ENCODE measurements around the gene LIPG. TPM values are rescaled to one million over a fixed set of nuclear protein-coding genes. Genes with fewer than 3 reads are reported as not detected.

Gene LIPG
- total and polyA plus RNA-seq, 2 of the 13 experiments (the other 11 are each of a cell fraction or from before 2014, with no cell fraction given) = 0.96 to 10.8 TPM

DNA sequence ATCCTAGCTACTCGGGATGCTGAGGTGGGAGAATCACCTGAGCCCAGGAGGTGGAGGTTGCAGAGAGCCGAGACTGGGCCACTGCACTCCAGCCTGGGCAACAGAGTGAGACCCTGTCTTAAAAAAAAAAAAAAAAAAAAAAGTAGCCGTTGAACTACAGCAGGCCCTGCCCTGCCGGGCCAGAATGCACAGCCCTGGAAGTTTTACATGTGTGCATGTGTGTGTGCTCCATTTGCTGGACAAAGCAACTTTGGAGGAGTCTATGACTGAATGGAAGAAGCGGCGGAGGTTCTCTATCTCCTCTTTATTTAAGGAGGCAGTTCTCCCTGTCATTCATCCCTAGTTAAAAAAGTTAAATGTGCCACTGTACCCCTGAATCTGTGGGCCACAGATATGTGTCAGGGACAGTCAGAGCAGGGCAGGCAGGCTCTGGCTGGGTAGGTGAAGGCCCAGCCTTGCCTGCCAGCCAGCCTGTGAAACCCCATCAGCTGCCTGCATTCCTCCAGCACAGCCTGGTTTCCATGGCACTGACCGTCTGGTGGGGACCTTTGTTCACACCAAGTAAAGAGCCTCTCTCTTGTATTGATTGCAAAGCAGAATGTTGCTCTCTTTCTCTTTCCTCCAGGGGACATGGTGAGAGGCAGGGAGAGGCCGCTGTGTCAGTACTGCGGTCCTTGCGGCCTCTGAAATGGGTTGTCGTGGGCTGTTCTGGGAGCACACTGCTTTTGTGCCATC, 10.9 kb downstream of the LIPG start:
- H3K27me3 ChIP-seq (ENCODE audit: control insufficient read depth in 1 of 2, insufficient read depth in 2 of 2, low read length in 2 of 2) = no peaks in the 10 kb centered on the region
- no peak overlapping the region for H3K9ac ChIP-seq (ENCODE audit: insufficient read depth, low read depth, low read length)
- intact Hi-C loops (cut with micrococcal nuclease; ENCODE audit: unreplicated experiment) (no loop called here), in situ Hi-C loops (cut with HindIII; ENCODE audit: extremely low pct_ligation_motif_present, low pct_unique_long_range_greater_than_20kb) (no loop called here)
- no peak for FAIRE-seq
- H3K4me2 ChIP-seq (ENCODE audit: low read depth, low read length) = no peak overlapping the region
- no peaks in the 10 kb centered on the region for H3K79me2 ChIP-seq (ENCODE audit: insufficient read depth, low read length)
- 79% methylated on average over 11 of the region's 11 CpGs for WGBS (ENCODE audit: low lambda C conversion rate)
- CTCF ChIA-PET (ENCODE audit: low intra/inter-chr PET ratio, low total read pairs) = no interaction called here
- no peak overlapping the region for H3K27ac ChIP-seq (ENCODE audit: extremely low read length, insufficient read depth, low read length)
- H3K9me3 ChIP-seq (ENCODE audit: low read length) = no peaks in the 10 kb centered on the region
- DNase-seq (ENCODE audit: low spot score) = no peak
- no peaks in the 10 kb centered on the region for H3K36me3 ChIP-seq (replicated peaks in 1 of 2; ENCODE audit: control insufficient read depth in 1 of 2, insufficient read depth in 2 of 2, low read length in 2 of 2)
- POLR2A ChIA-PET = no interaction called here
- no peak overlapping the region for H3K4me3 ChIP-seq (replicated peaks in 1 of 3; ENCODE audit: insufficient read depth in 1 of 3, low read depth in 2 of 3, low read length in 3 of 3)
- BruUV-seq (replicated peaks) = no TSS peak
- no peaks in the 10 kb centered on the region for H4K20me1 ChIP-seq (ENCODE audit: insufficient read depth, low read length)
- ATAC-seq = peak; percentile 98
- peaks cover 15% of the 10 kb centered on the region; the same call in 1 of the 2 replicates for H3K4me1 ChIP-seq (ENCODE audit: insufficient read depth, low read length)
- no peak overlapping the region for H2AFZ ChIP-seq (ENCODE audit: low read length)
- no peak for TF ChIP-seq ZNF513 (CRISPR knock-in tag; conservative IDR thresholded peaks at IDR 0.05)
- no peak for TF ChIP-seq SUZ12 (IDR thresholded peaks at IDR 0.05; ENCODE audit: low read depth, low read length)
- peak; percentile 19; the same call in 1 of the 2 replicates for TF ChIP-seq RFX1 (IDR thresholded peaks at IDR 0.05)
- TF ChIP-seq STAG1 (CRISPR knock-in tag; IDR thresholded peaks at IDR 0.05) = no peak
- TF ChIP-seq ZFX (CRISPR knock-in tag; IDR thresholded peaks at IDR 0.05; ENCODE audit: low read depth) = no peak
- TF ChIP-seq, protein P1, sequence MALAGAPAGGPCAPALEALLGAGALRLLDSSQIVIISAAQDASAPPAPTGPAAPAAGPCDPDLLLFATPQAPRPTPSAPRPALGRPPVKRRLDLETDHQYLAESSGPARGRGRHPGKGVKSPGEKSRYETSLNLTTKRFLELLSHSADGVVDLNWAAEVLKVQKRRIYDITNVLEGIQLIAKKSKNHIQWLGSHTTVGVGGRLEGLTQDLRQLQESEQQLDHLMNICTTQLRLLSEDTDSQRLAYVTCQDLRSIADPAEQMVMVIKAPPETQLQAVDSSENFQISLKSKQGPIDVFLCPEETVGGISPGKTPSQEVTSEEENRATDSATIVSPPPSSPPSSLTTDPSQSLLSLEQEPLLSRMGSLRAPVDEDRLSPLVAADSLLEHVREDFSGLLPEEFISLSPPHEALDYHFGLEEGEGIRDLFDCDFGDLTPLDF (CRISPR knock-in tag; IDR thresholded peaks at IDR 0.05) = no peak
- TF ChIP-seq ONECUT2 (CRISPR knock-in tag; IDR thresholded peaks at IDR 0.05) = no peak
- TF ChIP-seq, protein P2, sequence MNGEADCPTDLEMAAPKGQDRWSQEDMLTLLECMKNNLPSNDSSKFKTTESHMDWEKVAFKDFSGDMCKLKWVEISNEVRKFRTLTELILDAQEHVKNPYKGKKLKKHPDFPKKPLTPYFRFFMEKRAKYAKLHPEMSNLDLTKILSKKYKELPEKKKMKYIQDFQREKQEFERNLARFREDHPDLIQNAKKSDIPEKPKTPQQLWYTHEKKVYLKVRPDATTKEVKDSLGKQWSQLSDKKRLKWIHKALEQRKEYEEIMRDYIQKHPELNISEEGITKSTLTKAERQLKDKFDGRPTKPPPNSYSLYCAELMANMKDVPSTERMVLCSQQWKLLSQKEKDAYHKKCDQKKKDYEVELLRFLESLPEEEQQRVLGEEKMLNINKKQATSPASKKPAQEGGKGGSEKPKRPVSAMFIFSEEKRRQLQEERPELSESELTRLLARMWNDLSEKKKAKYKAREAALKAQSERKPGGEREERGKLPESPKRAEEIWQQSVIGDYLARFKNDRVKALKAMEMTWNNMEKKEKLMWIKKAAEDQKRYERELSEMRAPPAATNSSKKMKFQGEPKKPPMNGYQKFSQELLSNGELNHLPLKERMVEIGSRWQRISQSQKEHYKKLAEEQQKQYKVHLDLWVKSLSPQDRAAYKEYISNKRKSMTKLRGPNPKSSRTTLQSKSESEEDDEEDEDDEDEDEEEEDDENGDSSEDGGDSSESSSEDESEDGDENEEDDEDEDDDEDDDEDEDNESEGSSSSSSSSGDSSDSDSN (CRISPR knock-in tag; IDR thresholded peaks at IDR 0.05) = no peak
- no peak for TF ChIP-seq THAP8 (CRISPR knock-in tag; IDR thresholded peaks at IDR 0.05; ENCODE audit: borderline replicate concordance)
- TF ChIP-seq REPIN1 (CRISPR knock-in tag; IDR thresholded peaks at IDR 0.05; ENCODE audit: borderline replicate concordance, low read depth) = no peak
- TF ChIP-seq, protein P3, sequence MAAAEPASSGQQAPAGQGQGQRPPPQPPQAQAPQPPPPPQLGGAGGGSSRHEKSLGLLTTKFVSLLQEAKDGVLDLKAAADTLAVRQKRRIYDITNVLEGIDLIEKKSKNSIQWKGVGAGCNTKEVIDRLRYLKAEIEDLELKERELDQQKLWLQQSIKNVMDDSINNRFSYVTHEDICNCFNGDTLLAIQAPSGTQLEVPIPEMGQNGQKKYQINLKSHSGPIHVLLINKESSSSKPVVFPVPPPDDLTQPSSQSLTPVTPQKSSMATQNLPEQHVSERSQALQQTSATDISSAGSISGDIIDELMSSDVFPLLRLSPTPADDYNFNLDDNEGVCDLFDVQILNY (CRISPR knock-in tag; conservative IDR thresholded peaks at IDR 0.05) = no peak
- no peak for TF ChIP-seq ZNF660 (CRISPR knock-in tag; IDR thresholded peaks at IDR 0.05; ENCODE audit: borderline replicate concordance, low read depth)
- TF ChIP-seq ZNF296 (CRISPR knock-in tag; conservative IDR thresholded peaks at IDR 0.05) = no peak
